GM12878 (cell line): ENCODE results near the gene LARP4B. TPM values are rescaled to one million over a fixed set of nuclear protein-coding genes. Genes with fewer than 3 reads are reported as not detected.

Experiments used
- ATAC-seq: fragments of 200-7000 bp; cut with Tn5 transposase; 3 replicates; pipeline ENCODE4 v1.9.1; 2020; ENCODE audit warnings: mild to moderate bottlenecking, moderate library complexity
- BruUV-seq: library from RNA; stranded (reverse); fragments of 400-500 nt; replicated peaks from 2 replicates; lab custom pipeline; 2021; lab: Mats Ljungman, UMichigan
- CTCF ChIA-PET: fragments of 300-600 bp; sonication (Branson Sonifier 250); formaldehyde crosslinking; extraction: SDS; loops from one replicate; lab custom pipeline; 2021; ENCODE audit warnings: inconsistent platforms; lab: Yijun Ruan, JAX
- POLR2A ChIA-PET: fragments of 350-600 bp; formaldehyde crosslinking; extraction: SDS; loops from one replicate; lab custom pipeline; 2021; ENCODE audit warnings: inconsistent platforms; lab: Charles Lee
- RAD21 ChIA-PET: fragments of 300-600 bp; sonication (Branson Sonifier 250); formaldehyde crosslinking; loops from one replicate; lab custom pipeline; 2023; ENCODE audit warnings: antibody characterized with exemption; ENCODE audit not compliant: unreplicated experiment; lab: Charles Lee
- SMC1A ChIA-PET: fragments of 300-600 bp; sonication (Branson Sonifier 250); formaldehyde crosslinking; loops from one replicate; lab custom pipeline; 2023; ENCODE audit not compliant: unreplicated experiment, uncharacterized antibody; lab: Charles Lee
- DNase-seq: peaks from one replicate; pipeline ENCODE4 v3.0.0-alpha.2; 2011; ENCODE audit warnings: low read depth, low spot score
- FAIRE-seq: peaks from 3 replicates; lab custom pipeline; 2011; peaks lifted over from hg19 to GRCh38; lab: Jason Lieb, UNC
- H2AFZ ChIP-seq: 2 replicates; pipeline ENCODE4 v1.6.0; 2011; ENCODE audit warnings: low read depth, low read length, control low read depth; ENCODE audit not compliant: control insufficient read depth
- H3K27ac ChIP-seq: 2 replicates; pipeline ENCODE4 v1.5.1; 2011; ENCODE audit warnings: control low read depth; ENCODE audit not compliant: control insufficient read depth, insufficient read depth
- H3K27me3 ChIP-seq, 2 experiments: replicated peaks in 1 of 2; 2 replicates each; pipeline versions ENCODE4 v1.6.0 to v1.6.1; 2011; ENCODE audit warnings: low read length in 1 of 2; ENCODE audit not compliant: control insufficient read depth in 2 of 2, insufficient read depth in 2 of 2
- H3K36me3 ChIP-seq, 2 experiments: 2 replicates each; pipeline ENCODE4 v1.5.1; 2011; ENCODE audit warnings: low read length in 1 of 2; ENCODE audit not compliant: control insufficient read depth in 2 of 2, insufficient read depth in 2 of 2
- H3K4me1 ChIP-seq: 2 replicates; pipeline ENCODE4 v1.6.1; 2011; ENCODE audit warnings: mild to moderate bottlenecking, low read length, moderate library complexity, mixed read lengths; ENCODE audit not compliant: control insufficient read depth, insufficient read depth
- H3K4me2 ChIP-seq: 2 replicates; pipeline ENCODE4 v1.6.0; 2011; ENCODE audit warnings: control low read depth; ENCODE audit not compliant: control insufficient read depth, insufficient read depth
- H3K4me3 ChIP-seq: fragments of 200-600 bp; sonication (generic); 2 replicates; pipeline ENCODE4 v1.5.1; 2016
- H3K79me2 ChIP-seq: 2 replicates; pipeline ENCODE4 v1.6.0; 2011; ENCODE audit warnings: low read length; ENCODE audit not compliant: control insufficient read depth, insufficient read depth
- H3K9ac ChIP-seq: 2 replicates; pipeline ENCODE4 v1.8.0; 2011; ENCODE audit warnings: low read length, control low read depth, mixed read lengths; ENCODE audit not compliant: control insufficient read depth, insufficient read depth
- H3K9me3 ChIP-seq: replicated peaks from 3 replicates; pipeline ENCODE4 v1.5.1; 2011; ENCODE audit warnings: mild to moderate bottlenecking, low read length; ENCODE audit not compliant: control insufficient read depth, insufficient read depth
- H4K20me1 ChIP-seq: 2 replicates; pipeline ENCODE4 v1.6.0; 2011; ENCODE audit not compliant: control insufficient read depth, insufficient read depth
- FOXK2 ChIP-seq: fragments of 450-650 bp; IDR thresholded peaks from 2 replicates; pipeline ENCODE4 v1.6.1; 2017; ENCODE audit warnings: mild to moderate bottlenecking, moderate library complexity
- NR2F1 ChIP-seq: fragments of 450-650 bp; conservative IDR thresholded peaks from 2 replicates; pipeline ENCODE4 v1.6.1; 2017; ENCODE audit warnings: mild to moderate bottlenecking
- RBBP5 ChIP-seq: fragments of 200-600 bp; sonication (generic); conservative IDR thresholded peaks from 2 replicates; pipeline ENCODE4 v1.6.1; 2016
- WGBS: methylation state at CpG from one replicate; pipeline ENCODE4 v1.1.6; 2016; ENCODE audit warnings: low lambda C conversion rate; ENCODE audit not compliant: insufficient replicate concordance, insufficient coverage; ENCODE audit errors: missing lambda C conversion rate; 5-methylcytosine and 5-hydroxymethylcytosine counted together
- in situ Hi-C: fragments of 300-500 bp; cut with MboI; formaldehyde crosslinking; loops from 9 replicates; pipeline ENCODE4 v1.14.3; 2018; ENCODE audit warnings: mixed read lengths
- intact Hi-C: fragments of 100-400 bp; cut with micrococcal nuclease; formaldehyde crosslinking; loops from one replicate; pipeline ENCODE4 v1.14.2; 2022; ENCODE audit not compliant: unreplicated experiment
- polyA plus RNA-seq, 11 experiments: library from polyadenylated mRNA; depleted of rRNA in 4 of 11; unstranded in 6 of 11; stranded (reverse) in 5 of 11; fragments of >200 nt; fragmentation: Nextera tagmentation in 4 of 11; fragmentation: Illumina TruSeq in 1 of 11; extraction: Ambion mirVana in 4 of 11; extraction: Trizol in 1 of 11; gene quantifications; 1 replicate in 1 of 11; 2 replicates in 10 of 11; pipeline versions ENCODE4 v1.2.1 to v1.2.3, GENCODE V29; 2011 to 2016; ENCODE audit warnings: inconsistent platforms in 2 of 11, missing spikeins in 2 of 11, low read depth in 1 of 11
- total RNA-seq, 4 experiments: library from RNA; depleted of rRNA in 3 of 4; stranded (reverse); fragments of >200 nt in 3 of 4; fragmentation: Illumina TruSeq in 1 of 4; extraction: Trizol in 1 of 4; gene quantifications; 2 replicates each; pipeline versions ENCODE4 v1.2.1 to v1.2.3, GENCODE V29; 2013 to 2021
- TF ChIP-seq, protein P1 (sequence below): fragments of 450-650 bp; formaldehyde crosslinking; IDR thresholded peaks from 2 replicates; pipeline ENCODE4 v1.4.0; 2020; ENCODE audit warnings: mild to moderate bottlenecking, moderate library complexity

The LARP4B gene
- total and polyA plus RNA-seq, 10 of the 15 experiments (the other 5 are each of a cell fraction or from before 2014, with no cell fraction given): 10.5 to 119 (median 39.4) TPM

DNA sequence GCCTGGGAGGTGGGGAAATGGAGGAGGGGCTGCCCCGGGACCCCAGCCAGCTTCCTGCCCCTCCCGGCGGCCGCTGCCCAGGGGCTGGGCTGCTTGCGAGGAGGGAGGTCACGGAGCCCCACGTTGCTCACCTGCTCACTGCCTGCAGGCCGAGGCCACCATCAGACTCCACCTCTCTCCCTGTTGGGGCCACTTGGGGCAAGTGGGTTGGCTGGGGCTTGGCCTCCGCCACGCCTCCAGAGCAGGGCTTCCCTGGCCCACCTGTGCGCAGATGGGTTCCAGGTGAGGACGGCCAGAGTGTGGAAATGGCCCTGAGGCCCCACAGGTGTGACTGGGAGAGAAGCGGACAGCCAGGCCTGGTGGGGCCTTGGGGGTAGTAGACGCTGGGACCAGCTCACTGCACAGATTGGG is 159.3 kb downstream of the LARP4B start (continued):
- TF ChIP-seq, protein P1, sequence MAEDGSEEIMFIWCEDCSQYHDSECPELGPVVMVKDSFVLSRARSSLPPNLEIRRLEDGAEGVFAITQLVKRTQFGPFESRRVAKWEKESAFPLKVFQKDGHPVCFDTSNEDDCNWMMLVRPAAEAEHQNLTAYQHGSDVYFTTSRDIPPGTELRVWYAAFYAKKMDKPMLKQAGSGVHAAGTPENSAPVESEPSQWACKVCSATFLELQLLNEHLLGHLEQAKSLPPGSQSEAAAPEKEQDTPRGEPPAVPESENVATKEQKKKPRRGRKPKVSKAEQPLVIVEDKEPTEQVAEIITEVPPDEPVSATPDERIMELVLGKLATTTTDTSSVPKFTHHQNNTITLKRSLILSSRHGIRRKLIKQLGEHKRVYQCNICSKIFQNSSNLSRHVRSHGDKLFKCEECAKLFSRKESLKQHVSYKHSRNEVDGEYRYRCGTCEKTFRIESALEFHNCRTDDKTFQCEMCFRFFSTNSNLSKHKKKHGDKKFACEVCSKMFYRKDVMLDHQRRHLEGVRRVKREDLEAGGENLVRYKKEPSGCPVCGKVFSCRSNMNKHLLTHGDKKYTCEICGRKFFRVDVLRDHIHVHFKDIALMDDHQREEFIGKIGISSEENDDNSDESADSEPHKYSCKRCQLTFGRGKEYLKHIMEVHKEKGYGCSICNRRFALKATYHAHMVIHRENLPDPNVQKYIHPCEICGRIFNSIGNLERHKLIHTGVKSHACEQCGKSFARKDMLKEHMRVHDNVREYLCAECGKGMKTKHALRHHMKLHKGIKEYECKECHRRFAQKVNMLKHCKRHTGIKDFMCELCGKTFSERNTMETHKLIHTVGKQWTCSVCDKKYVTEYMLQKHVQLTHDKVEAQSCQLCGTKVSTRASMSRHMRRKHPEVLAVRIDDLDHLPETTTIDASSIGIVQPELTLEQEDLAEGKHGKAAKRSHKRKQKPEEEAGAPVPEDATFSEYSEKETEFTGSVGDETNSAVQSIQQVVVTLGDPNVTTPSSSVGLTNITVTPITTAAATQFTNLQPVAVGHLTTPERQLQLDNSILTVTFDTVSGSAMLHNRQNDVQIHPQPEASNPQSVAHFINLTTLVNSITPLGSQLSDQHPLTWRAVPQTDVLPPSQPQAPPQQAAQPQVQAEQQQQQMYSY (CRISPR knock-in tag): no peak
- no peak for TF ChIP-seq FOXK2
- no peak for TF ChIP-seq NR2F1

GRCh38 chr10:771647-772046 is 159.9 kb downstream of the LARP4B start:
- POLR2A ChIA-PET: no interaction called here
- CTCF ChIA-PET: interaction anchor here (1.0 kb wide), 1 partner anchor 41 kb away, joined by 3 read pairs; no protein-coding TSS in a partner anchor
- FAIRE-seq: no peak
- 54% methylated on average over 6 of the region's 10 CpGs for WGBS
- Histone ChIP-seq H3K27me3 (no peaks in the 10 kb centered on the region), H3K9me3 (no peaks in the 10 kb centered on the region; the same call in 2 of the 3 replicates), H3K79me2 (no peaks in the 10 kb centered on the region), H3K36me3 (no peaks in the 10 kb centered on the region), H3K4me2 (no peak overlapping the region), H3K4me1 (no peaks in the 10 kb centered on the region), H2AFZ (no peak overlapping the region), H3K9ac (no peak overlapping the region), H3K4me3 (no peak overlapping the region), H3K27ac (no peak overlapping the region), H4K20me1 (no peaks in the 10 kb centered on the region)
- in situ Hi-C loops: no loop called here
- BruUV-seq: no TSS peak
- no peak for ATAC-seq
- intact Hi-C loops: no loop called here
- RAD21 ChIA-PET: no interaction called here
- no peak for TF ChIP-seq RBBP5
- no peak for DNase-seq
- SMC1A ChIA-PET: no interaction called here
